CD4-positive, alpha-beta T cell treated with Interleukin-4 for 1 hour (primary cell): ENCODE results near the gene ERC1.
"Not testable (repeated sequence)": the region's sequence is repeated elsewhere in the genome, so short reads cannot be mapped to it uniquely, and the experiment has no call there.

Experiments used
- DNase-seq, 2 donors: peaks; one replicate each; pipeline ENCODE4 v3.0.0-alpha.2; 2020 to 2022

ERC1 gene

GRCh38 chr12:1329784-1330476 is 338.9 kb downstream of the ERC1 start:
- DNase-seq: no peak

GRCh38 chr12:1330477-1330827 is 339.4 kb downstream of the ERC1 start:
- no peak for DNase-seq

- no peak for DNase-seq
These were observed 341.3 kb downstream of the ERC1 start for GRCh38 chr12:1332327-1332726.

GRCh38 chr12:1338483-1339177 is 347.6 kb downstream of the ERC1 start:
- DNase-seq: no peak

- DNase-seq: not testable (repeated sequence)
These were observed 348.1 kb downstream of the ERC1 start for GRCh38 chr12:1339178-1339541.

GRCh38 chr12:1339618-1340319 is 348.7 kb downstream of the ERC1 start:
- no peak for DNase-seq

GRCh38 chr12:1341270-1341669 is 350.2 kb downstream of the ERC1 start:
- DNase-seq: not testable (repeated sequence)

- no peak for DNase-seq
These were observed 352.4 kb downstream of the ERC1 start for GRCh38 chr12:1343422-1343821.

GRCh38 chr12:1344245-1344644 is 353.2 kb downstream of the ERC1 start:
- no peak for DNase-seq

- DNase-seq: no peak
These were observed 355.1 kb downstream of the ERC1 start for GRCh38 chr12:1346126-1346525.

GRCh38 chr12:1347294-1347693 is 356.3 kb downstream of the ERC1 start:
- DNase-seq: no peak

- no peak for DNase-seq
These were observed 357.6 kb downstream of the ERC1 start for GRCh38 chr12:1348606-1349005.

GRCh38 chr12:1350055-1350933 is 359.3 kb downstream of the ERC1 start:
- no peak for DNase-seq

GRCh38 chr12:1350934-1351240 is 359.9 kb downstream of the ERC1 start:
- DNase-seq: no peak

- no peak for DNase-seq
These were observed 360.9 kb downstream of the ERC1 start for GRCh38 chr12:1351926-1352325.

- no peak for DNase-seq
These were observed 362.4 kb downstream of the ERC1 start for GRCh38 chr12:1353451-1353850.

- DNase-seq: no peak
These were observed 364.4 kb downstream of the ERC1 start for GRCh38 chr12:1355396-1355795.

- not testable (repeated sequence) for DNase-seq
These were observed 364.8 kb downstream of the ERC1 start for GRCh38 chr12:1355871-1356270.

GRCh38 chr12:1356285-1356684 is 365.3 kb downstream of the ERC1 start:
- DNase-seq: no peak

GRCh38 chr12:1357171-1357570 is 366.1 kb downstream of the ERC1 start:
- no peak for DNase-seq

GRCh38 chr12:1357711-1358110 is 366.7 kb downstream of the ERC1 start:
- no peak for DNase-seq

- DNase-seq: no peak
These were observed 369.6 kb downstream of the ERC1 start for GRCh38 chr12:1360441-1361210.
